K562 (cell line): ENCODE measurements around the gene PRICKLE4. TPM values are rescaled to one million over a fixed set of nuclear protein-coding genes. Genes with fewer than 3 reads are reported as not detected.

Experiments used
- ATAC-seq: fragments of 200-7000 bp; cut with Tn5 transposase; 3 replicates; pipeline ENCODE4 v1.9.1; 2020; ENCODE audit warnings: moderate library complexity
- BruUV-seq: library from RNA; stranded (reverse); fragments of 400-500 nt; replicated peaks from 2 replicates; lab custom pipeline; 2021; lab: Mats Ljungman, UMichigan
- CTCF ChIA-PET: fragments of 300-600 bp; formaldehyde crosslinking; extraction: SDS; loops from one replicate; lab custom pipeline; 2021; ENCODE audit warnings: low intra/inter-chr PET ratio; lab: Yijun Ruan, JAX
- POLR2A ChIA-PET: fragments of 300-600, 350-650 bp; sonication (Branson Sonifier 250); formaldehyde crosslinking; extraction: SDS; loops from one replicate; lab custom pipeline; 2021; ENCODE audit warnings: antibody characterized with exemption, inconsistent platforms; lab: Yijun Ruan, JAX
- DNase-seq, 4 experiments: peaks; one replicate each; pipeline versions ENCODE4 v3.0.0 to v3.0.0-alpha.2; 2011 to 2018; ENCODE audit warnings: low spot score in 3 of 4, mixed read lengths in 3 of 4; ENCODE audit errors: extremely low read depth in 1 of 4
- FAIRE-seq: peaks from 2 replicates; lab custom pipeline; 2011; peaks lifted over from hg19 to GRCh38; lab: Jason Lieb, UNC
- H2AFZ ChIP-seq: 2 replicates; pipeline ENCODE4 v1.6.0; 2011; ENCODE audit warnings: low read depth, low read length, control low read depth, inconsistent platforms
- H3K27ac ChIP-seq: fragments of 200-600 bp; 3 replicates; pipeline ENCODE4 v1.8.0; 2011; ENCODE audit warnings: low read depth, mild to moderate bottlenecking, control low read depth, inconsistent platforms, low read length, moderate library complexity, mixed read lengths; ENCODE audit errors: extremely low read depth
- H3K27me3 ChIP-seq, 2 experiments: fragments of 300-600 bp in 1 of 2; 2 replicates in 1 of 2; 3 replicates in 1 of 2; pipeline versions ENCODE4 v1.6.0 to v1.8.0; 2011; ENCODE audit warnings: inconsistent platforms in 2 of 2, low read length in 2 of 2, mild to moderate bottlenecking in 1 of 2, mixed read lengths in 1 of 2, moderate library complexity in 1 of 2; ENCODE audit not compliant: control insufficient read depth in 2 of 2, insufficient read depth in 2 of 2
- H3K36me3 ChIP-seq: fragments of 300-600 bp; 3 replicates; pipeline ENCODE4 v1.8.0; 2011; ENCODE audit warnings: mild to moderate bottlenecking, low read length, inconsistent platforms; ENCODE audit not compliant: control insufficient read depth, insufficient read depth
- H3K4me1 ChIP-seq, 2 experiments: fragments of 200-600 bp in 1 of 2; replicated peaks in 1 of 2; 2 replicates in 1 of 2; 3 replicates in 1 of 2; pipeline versions ENCODE4 v1.5.1 to v1.8.0; 2011; ENCODE audit warnings: inconsistent platforms in 2 of 2, low read length in 2 of 2, mild to moderate bottlenecking in 1 of 2, mixed read lengths in 1 of 2, moderate library complexity in 1 of 2; ENCODE audit not compliant: control insufficient read depth in 2 of 2, insufficient read depth in 2 of 2
- H3K4me2 ChIP-seq: 2 replicates; pipeline ENCODE4 v1.6.1; 2011; ENCODE audit warnings: low read length, control low read depth, inconsistent platforms, mixed read lengths; ENCODE audit not compliant: insufficient read depth
- H3K4me3 ChIP-seq: fragments of 200-600 bp; sonication (generic), shearing (Covaris generic); 2 replicates; pipeline ENCODE4 v1.5.1; 2016; ENCODE audit warnings: control low read depth, inconsistent platforms
- H3K79me2 ChIP-seq: fragments of 200-600 bp; 3 replicates; pipeline ENCODE4 v1.8.0; 2011; ENCODE audit warnings: low read length, inconsistent platforms; ENCODE audit not compliant: control insufficient read depth, insufficient read depth
- H3K9ac ChIP-seq, 2 experiments: 2 replicates each; pipeline versions ENCODE4 v1.6.0 to v1.6.1; 2011; ENCODE audit warnings: low read depth in 2 of 2, low read length in 2 of 2, control low read depth in 1 of 2, inconsistent platforms in 1 of 2, mild to moderate bottlenecking in 1 of 2, mixed read lengths in 1 of 2; ENCODE audit not compliant: insufficient read depth in 1 of 2
- H3K9me1 ChIP-seq: one replicate; pipeline ENCODE4 v1.6.0; 2011; ENCODE audit warnings: inconsistent platforms, mild to moderate bottlenecking, low read length, moderate library complexity; ENCODE audit not compliant: control insufficient read depth, insufficient read depth
- H3K9me3 ChIP-seq: replicated peaks from 2 replicates; pipeline ENCODE4 v1.5.1; 2011; ENCODE audit warnings: low read depth, low read length, inconsistent platforms; ENCODE audit not compliant: control insufficient read depth, insufficient read depth
- H4K20me1 ChIP-seq: replicated peaks from 2 replicates; pipeline ENCODE4 v1.6.1; 2011; ENCODE audit warnings: low read length, inconsistent platforms, mixed read lengths; ENCODE audit not compliant: control insufficient read depth, insufficient read depth
- BCOR ChIP-seq: fragments of 450-650 bp; IDR thresholded peaks from 2 replicates; pipeline ENCODE4 v1.6.1; 2016
- CTCFL ChIP-seq: IDR thresholded peaks from 2 replicates; pipeline ENCODE4 v1.6.1; 2011; ENCODE audit warnings: borderline replicate concordance, low read depth, mild to moderate bottlenecking, moderate library complexity, low read length; ENCODE audit not compliant: insufficient read depth, poor library complexity, severe bottlenecking
- ESRRA ChIP-seq: fragments of 450-650 bp; IDR thresholded peaks from 2 replicates; pipeline ENCODE4 v1.6.1; 2014; ENCODE audit warnings: low read depth, mild to moderate bottlenecking, moderate library complexity, borderline replicate concordance
- KDM1A ChIP-seq, 2 experiments: fragments of 450-650 bp; IDR thresholded peaks; 2 replicates each; pipeline ENCODE4 v1.6.1; 2016; ENCODE audit warnings: mild to moderate bottlenecking in 2 of 2
- RBM25 ChIP-seq: fragments of 200-400 bp; formaldehyde crosslinking; IDR thresholded peaks from 2 replicates; pipeline ENCODE4 v1.6.1; 2018; ENCODE audit warnings: low read length, low read depth, moderate library complexity; ENCODE audit not compliant: severe bottlenecking
- ZNF668 ChIP-seq: fragments of 250-450 bp; sonication (Bioruptor Pico); IDR thresholded peaks from 2 replicates; pipeline ENCODE4 v1.8.0; 2022; ENCODE audit warnings: mild to moderate bottlenecking, inconsistent platforms
- ZNF79 ChIP-seq: fragments of 250-450 bp; sonication (Bioruptor Pico); IDR thresholded peaks from 2 replicates; pipeline ENCODE4 v1.4.0; 2020; ENCODE audit warnings: low read depth, mild to moderate bottlenecking, moderate library complexity
- WGBS: fragments of 100-300 bp; shearing (Covaris generic); methylation state at CpG from one replicate; pipeline ENCODE4 v1.1.6; 2016; ENCODE audit warnings: low coverage, mixed read lengths; ENCODE audit not compliant: insufficient coverage; ENCODE audit errors: missing lambda C conversion rate; 5-methylcytosine and 5-hydroxymethylcytosine counted together
- in situ Hi-C: fragments of 300-500 bp; cut with MboI; formaldehyde crosslinking; loops from 4 replicates; pipeline ENCODE4 v1.15.0; 2018; ENCODE audit warnings: inconsistent platforms, mixed read lengths
- intact Hi-C: fragments of 100-400 bp; cut with micrococcal nuclease; formaldehyde crosslinking; loops from 2 replicates; pipeline ENCODE4 v1.14.2; 2022
- polyA plus RNA-seq, 8 experiments: library from polyadenylated mRNA; depleted of rRNA in 4 of 8; stranded (reverse) in 5 of 8; unstranded in 3 of 8; fragments of >200 nt; fragmentation: Nextera tagmentation in 2 of 8; fragmentation: Illumina TruSeq in 1 of 8; extraction: Ambion mirVana in 2 of 8; extraction: Trizol in 1 of 8; gene quantifications; 2 replicates each; pipeline versions ENCODE4 v1.2.1 to v1.2.3, GENCODE V29; 2011 to 2014; ENCODE audit warnings: inconsistent platforms in 1 of 8, missing spikeins in 1 of 8
- total RNA-seq, 7 experiments: library from RNA; depleted of rRNA in 6 of 7; stranded (reverse); fragments of >200 nt in 6 of 7; fragmentation: Illumina TruSeq in 2 of 7; extraction: Trizol in 2 of 7; gene quantifications; 2 replicates each; pipeline versions ENCODE4 v1.2.1 to v1.2.3, GENCODE V29; 2011 to 2021; ENCODE audit warnings: low replicate concordance in 1 of 7
- TF ChIP-seq, protein P1 (sequence below): fragments of 250-450 bp; sonication (Bioruptor Pico); IDR thresholded peaks from 2 replicates; pipeline ENCODE4 v1.9.0; 2021; ENCODE audit warnings: mild to moderate bottlenecking, inconsistent platforms

The PRICKLE4 gene
- total and polyA plus RNA-seq, 9 of the 15 experiments (the other 6 are each of a cell fraction or from before 2014, with no cell fraction given) = 0.20 to 0.32 (median 0.27) TPM; not detected in 6

DNA sequence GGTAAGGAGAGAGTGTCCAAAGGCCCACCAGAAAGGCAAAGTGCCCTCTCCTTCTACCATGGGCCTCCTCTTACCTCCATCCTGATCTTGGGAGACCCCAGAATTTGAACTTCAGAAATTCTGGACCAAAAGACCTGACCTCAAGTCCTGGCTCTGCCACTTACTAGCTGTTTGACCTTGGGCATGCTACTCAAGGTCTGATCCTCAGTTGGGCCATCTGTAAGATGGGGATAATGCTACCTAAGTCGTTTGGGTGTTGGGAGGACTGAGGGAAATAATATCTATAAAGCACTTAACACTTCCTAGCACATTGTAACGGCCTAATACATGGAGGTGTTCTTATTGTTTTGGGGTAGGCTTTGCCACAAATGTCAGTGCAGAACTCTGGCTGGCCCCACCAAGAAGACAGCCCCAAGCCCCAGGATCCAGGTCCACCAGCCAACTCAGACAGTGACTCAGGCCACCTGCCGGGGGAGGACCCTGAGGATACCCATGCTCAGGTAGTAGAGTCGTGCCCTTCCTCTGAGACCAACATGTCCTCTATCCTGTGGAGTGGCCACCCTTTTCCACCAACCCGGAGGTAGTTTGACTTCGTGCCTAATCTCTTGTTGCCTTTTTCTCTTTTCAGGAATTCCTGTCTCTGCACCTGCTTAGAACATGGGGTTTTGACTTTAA lies 2.7 kb downstream of the PRICKLE4 start:
- ChIA-PET CTCF (interaction anchor here (0.5 to 1.5 kb wide), 3 partner anchors 181 to 274 kb away, joined by 3 read pairs; no protein-coding TSS in a partner anchor), POLR2A (interaction anchor here (0.6 to 2.2 kb wide), 3 partner anchors 85 to 261 kb away, joined by 3 to 10 read pairs (median 3); no protein-coding TSS in a partner anchor)
- Histone ChIP-seq H3K9me3 (no peaks in the 10 kb centered on the region), H3K9ac (no peak overlapping the region), H3K36me3 (no peaks in the 10 kb centered on the region; the same call in 2 of the 3 replicates), H3K4me3 (no peak overlapping the region), H3K27me3 (no peaks in the 10 kb centered on the region), H3K79me2 (peaks cover 28% of the 10 kb centered on the region), H3K4me1 (peaks cover 29 to 43% of the 10 kb centered on the region in 2 experiments), H3K27ac (no peak overlapping the region), H4K20me1 (no peaks in the 10 kb centered on the region), H3K9me1 (no peaks in the 10 kb centered on the region), H2AFZ (no peak overlapping the region), H3K4me2 (no peak overlapping the region)
- BruUV-seq = no TSS peak
- ATAC-seq = no peak
- intact Hi-C loops = loop anchor here (5.0 kb wide), 2 partner anchors 434 to 1094 kb away; partner anchors contain the start of genes MRPS10 and RPL7L1
- WGBS = 43% methylated on average over 6 of the region's 6 CpGs
- in situ Hi-C loops = loop anchor here (10.0 kb wide), 1 partner anchor 442 kb away; no protein-coding TSS in a partner anchor
- no peak for DNase-seq
- no peak for FAIRE-seq
- TF ChIP-seq, protein P1, sequence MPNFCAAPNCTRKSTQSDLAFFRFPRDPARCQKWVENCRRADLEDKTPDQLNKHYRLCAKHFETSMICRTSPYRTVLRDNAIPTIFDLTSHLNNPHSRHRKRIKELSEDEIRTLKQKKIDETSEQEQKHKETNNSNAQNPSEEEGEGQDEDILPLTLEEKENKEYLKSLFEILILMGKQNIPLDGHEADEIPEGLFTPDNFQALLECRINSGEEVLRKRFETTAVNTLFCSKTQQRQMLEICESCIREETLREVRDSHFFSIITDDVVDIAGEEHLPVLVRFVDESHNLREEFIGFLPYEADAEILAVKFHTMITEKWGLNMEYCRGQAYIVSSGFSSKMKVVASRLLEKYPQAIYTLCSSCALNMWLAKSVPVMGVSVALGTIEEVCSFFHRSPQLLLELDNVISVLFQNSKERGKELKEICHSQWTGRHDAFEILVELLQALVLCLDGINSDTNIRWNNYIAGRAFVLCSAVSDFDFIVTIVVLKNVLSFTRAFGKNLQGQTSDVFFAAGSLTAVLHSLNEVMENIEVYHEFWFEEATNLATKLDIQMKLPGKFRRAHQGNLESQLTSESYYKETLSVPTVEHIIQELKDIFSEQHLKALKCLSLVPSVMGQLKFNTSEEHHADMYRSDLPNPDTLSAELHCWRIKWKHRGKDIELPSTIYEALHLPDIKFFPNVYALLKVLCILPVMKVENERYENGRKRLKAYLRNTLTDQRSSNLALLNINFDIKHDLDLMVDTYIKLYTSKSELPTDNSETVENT (CRISPR knock-in tag) = no peak
- TF ChIP-seq RBM25 (peak; percentile 86), BCOR (peak; percentile 83), KDM1A (IDR thresholded peaks at IDR 0.05) (peak in 1 of 2 experiments; percentile 67; a peak in 1 of 4 replicates), ZNF79 (CRISPR knock-in tag) (no peak), ZNF668 (CRISPR knock-in tag) (no peak), ESRRA (peak; percentile 92), CTCFL (no peak)
